Measurements from ENCODE around the gene DEAF1.
"Not testable (repeated sequence)": the region's sequence is repeated elsewhere in the genome, so short reads cannot be mapped to it uniquely, and the experiment has no call there.

DEAF1 gene

DNA sequence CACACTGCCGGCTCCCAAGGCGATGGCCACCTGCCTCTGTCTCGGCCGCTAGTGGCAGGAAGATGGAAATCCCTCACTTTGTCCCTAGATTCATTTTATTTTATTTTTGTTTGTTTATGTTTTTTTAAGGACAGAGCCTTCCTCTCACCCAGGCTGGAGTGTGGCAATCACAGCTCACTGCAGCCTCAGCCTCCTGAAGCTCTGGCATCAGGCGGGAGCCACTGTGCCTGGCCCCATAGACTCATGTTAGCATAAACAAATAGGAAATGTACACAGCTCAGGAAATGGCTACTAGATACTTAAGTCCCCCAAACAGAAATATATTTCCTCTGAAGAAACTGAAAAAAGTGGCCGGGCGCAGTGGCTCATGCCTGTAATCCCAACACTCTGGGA, 4.1 kb upstream of the DEAF1 start:
- no peak for FAIRE-seq

GRCh38 chr11:698493-699115, 3.6 kb upstream of the DEAF1 start:
- no peak for FAIRE-seq

DNA sequence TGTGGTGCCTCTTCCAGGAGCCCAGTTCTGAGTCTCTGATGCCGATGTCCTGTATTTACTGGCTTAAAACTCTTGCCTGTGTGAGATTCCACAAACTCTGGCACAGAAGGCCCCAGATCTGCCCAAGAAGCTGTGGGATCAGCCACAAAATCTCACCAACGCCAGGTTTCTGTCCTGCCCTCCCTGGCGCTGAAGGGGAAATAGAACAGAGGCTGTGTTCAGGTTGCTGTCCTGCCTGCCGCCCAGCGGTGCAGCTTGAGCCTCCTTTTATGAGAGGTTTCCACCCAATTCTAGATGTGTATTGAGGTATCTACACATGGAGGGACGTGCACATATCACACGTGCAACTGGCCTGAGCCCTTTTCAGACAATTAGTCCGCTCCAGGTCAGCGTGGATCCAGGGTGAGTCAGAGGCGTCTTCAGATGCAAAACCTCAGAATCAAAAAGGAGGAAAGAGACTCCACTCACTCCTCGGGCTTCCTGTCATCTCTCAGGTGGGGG, 2.8 kb upstream of the DEAF1 start:
- no peak for FAIRE-seq

- no peak for FAIRE-seq
Observed at GRCh38 chr11:696955-697491, 2.0 kb upstream of the DEAF1 start.

GRCh38 chr11:695538-696248, 671 bp upstream of the DEAF1 start, which contains the start of gene TMEM80:
Gene TMEM80, plus strand, starts transcription at chr11:695816. Its CDS starts 12 bp downstream, at chr11:695828.
- peak; percentile 94 for FAIRE-seq

DNA sequence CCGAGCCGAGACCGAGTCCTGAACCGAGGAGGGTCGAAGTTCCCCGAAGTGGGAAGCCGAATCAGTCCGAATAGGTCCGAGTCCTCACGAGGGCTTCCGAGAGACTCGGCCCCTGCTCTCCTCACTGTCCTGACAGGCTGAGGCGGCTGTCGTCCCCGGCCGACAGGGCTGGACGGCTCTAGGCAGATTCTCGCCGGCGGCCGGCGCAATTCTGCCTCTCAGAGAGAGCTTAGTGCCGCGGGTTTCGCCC, 191 bp upstream of the DEAF1 start:
- no peak for FAIRE-seq

- FAIRE-seq: no peak
Observed at GRCh38 chr11:693887-694562, 997 bp downstream of the DEAF1 start.

GRCh38 chr11:693415-693831, 1.6 kb downstream of the DEAF1 start:
- no peak for FAIRE-seq

DNA sequence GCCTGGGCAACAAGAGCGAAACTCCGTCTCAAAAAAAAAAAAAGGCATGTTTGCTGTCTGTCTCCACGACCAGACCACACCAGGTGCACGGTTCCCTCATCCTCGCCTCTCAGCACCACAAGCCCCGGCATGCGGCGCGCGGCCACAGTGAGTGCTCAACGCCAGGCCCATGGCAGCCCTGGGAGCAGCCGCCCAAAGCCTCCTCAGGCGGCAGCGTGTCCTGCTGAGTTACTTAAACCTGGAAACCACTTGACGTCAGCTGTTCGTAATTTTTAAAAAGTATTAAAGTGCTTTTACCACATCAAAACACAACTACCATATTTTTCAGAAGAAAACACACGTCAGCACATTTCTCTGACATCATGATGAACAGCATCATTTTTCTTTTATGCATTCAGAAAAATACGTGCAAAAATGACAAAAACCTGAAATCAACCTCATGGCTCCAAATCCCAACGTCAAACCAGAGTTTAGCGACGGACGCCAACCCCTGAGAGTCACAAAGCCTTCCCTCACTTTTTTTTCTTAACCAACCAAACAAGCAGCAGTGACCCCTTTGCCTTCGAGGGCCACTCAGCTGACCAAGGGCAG, 2.1 kb downstream of the DEAF1 start:
- FAIRE-seq: no peak

GRCh38 chr11:691710-692590, 3.1 kb downstream of the DEAF1 start:
- FAIRE-seq: no peak

GRCh38 chr11:690738-691633, 4.0 kb downstream of the DEAF1 start:
- no peak for FAIRE-seq

DNA sequence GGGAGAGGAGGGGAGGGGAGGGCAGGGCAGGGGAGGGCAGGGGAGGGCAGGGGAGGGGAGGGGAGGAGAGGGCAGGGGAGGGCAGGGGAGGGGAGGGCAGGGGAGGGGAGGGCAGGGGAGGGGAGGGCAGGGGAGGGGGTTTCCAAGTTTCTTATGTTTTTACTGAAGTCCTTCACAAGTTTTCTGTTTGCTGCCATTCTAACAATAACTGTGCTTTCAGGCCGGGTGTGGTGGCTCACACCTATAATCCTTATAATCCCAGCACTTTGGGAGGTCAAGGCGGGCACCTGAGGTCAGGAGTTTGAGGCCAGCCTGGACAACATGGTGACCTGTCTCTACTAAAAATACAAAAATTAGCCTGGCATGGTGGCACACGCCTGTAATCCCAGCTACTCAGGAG, 4.8 kb downstream of the DEAF1 start:
- FAIRE-seq: not testable (repeated sequence)

GRCh38 chr11:689625-690024, 5.4 kb downstream of the DEAF1 start:
- FAIRE-seq: no peak

DNA sequence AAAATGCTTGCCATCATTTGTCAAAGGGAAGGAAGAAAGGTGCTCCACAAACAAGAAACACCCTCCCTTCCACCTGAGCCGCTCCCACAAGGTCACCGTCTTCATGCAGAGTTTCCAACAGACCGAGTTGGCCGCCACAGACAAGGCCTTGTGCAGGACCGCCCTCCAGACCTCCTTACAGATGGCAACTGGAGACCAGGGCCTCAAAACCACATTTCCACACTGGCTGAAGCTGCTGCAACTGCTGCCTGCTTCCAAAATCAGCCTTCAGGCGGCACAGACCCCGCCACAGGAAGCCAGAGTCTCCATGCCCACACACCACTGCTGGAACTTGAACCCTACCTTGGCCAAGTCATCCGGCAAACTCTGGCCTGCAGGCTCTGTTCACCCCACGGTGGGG, 6.3 kb downstream of the DEAF1 start:
- no peak for FAIRE-seq

GRCh38 chr11:687751-688150, 7.3 kb downstream of the DEAF1 start:
- FAIRE-seq: no peak

GRCh38 chr11:686451-687243, 8.4 kb downstream of the DEAF1 start:
- FAIRE-seq: no peak

GRCh38 chr11:680970-681369, 14.1 kb downstream of the DEAF1 start:
- no peak for FAIRE-seq

- FAIRE-seq: no peak
Observed at GRCh38 chr11:680476-680875, 14.5 kb downstream of the DEAF1 start.

DNA sequence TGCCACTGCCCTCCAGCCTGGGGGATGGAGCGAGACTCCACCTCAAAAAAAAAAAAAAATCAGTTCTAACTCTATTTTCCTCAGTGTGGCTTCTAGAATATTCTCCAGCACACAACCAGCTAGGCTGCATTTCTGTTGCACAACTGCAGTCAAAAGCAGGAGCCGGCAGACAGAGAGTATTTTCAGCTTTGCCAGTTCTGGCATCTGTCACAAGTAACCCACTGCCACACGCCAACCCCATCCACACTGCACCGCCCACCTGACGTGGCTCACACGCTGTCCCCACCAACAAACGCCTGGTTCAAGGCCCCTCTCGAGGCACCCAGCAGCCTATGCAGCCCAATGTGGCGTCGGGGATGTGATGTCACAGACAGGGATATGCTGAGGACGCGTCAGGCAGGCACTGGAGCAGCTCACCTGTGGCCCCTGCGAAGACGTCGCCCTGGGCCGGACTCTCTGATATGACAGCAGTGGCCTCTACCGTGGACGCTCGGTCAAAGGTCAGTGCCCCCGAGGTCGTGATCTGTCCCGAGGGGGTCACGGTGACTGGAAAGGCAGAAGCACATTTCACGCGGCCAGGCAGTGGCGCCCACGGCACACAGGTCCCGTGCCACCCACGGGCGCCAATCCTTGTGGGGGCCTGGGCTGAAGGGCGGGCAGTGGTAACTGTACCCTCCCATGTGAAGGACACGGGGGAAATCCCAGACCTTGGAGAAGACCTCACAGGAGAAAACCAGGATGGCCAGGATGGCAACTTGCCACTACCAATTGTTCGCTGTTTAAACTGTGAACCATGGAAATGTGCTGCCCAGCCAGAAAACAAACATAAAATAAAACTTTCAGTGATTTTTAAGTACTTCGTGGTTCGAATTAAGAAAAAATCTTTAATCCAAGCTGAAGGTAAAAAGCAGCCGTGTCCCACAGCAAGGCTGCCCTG, 15.5 kb downstream of the DEAF1 start:
- no peak for FAIRE-seq

All from A204.1 (cell line).